Transverse colon (tissue), 4 donors: ENCODE results near the gene OCA2. TPM values are rescaled to one million over a fixed set of nuclear protein-coding genes. Genes with fewer than 3 reads are reported as not detected.

ENCODE experiments used
- DNase-seq: peaks from one replicate; pipeline ENCODE4 v3.0.0-alpha.2; 2019
- H3K27ac ChIP-seq, 4 donors: fragments of 200-600 bp; sonication (generic); 2 replicates each; pipeline ENCODE4 v1.5.1; 2016 to 2018; ENCODE audit warnings: inconsistent platforms in 4 of 4
- H3K27me3 ChIP-seq: fragments of 200-600 bp; sonication (generic); 2 replicates; pipeline ENCODE4 v1.5.1; 2017; ENCODE audit warnings: inconsistent platforms
- H3K36me3 ChIP-seq, 4 donors: fragments of 200-600 bp; sonication (generic); 2 replicates each; pipeline ENCODE4 v1.5.1; 2017 to 2019; ENCODE audit warnings: inconsistent platforms in 4 of 4
- H3K4me1 ChIP-seq, 4 donors: fragments of 200-600 bp; sonication (generic); 2 replicates each; pipeline ENCODE4 v1.5.1; 2017 to 2020; ENCODE audit warnings: inconsistent platforms in 4 of 4
- H3K4me3 ChIP-seq, 4 donors: fragments of 200-600 bp; sonication (generic); 1 replicate in 1 of 4; 2 replicates in 3 of 4; pipeline versions ENCODE4 v1.5.1 to v1.6.1; 2017 to 2019; ENCODE audit warnings: inconsistent platforms in 4 of 4
- H3K9me3 ChIP-seq, 2 donors: fragments of 200-600 bp; sonication (generic); 2 replicates each; pipeline ENCODE4 v1.5.1; 2017 to 2019; ENCODE audit warnings: inconsistent platforms in 2 of 2
- CTCF ChIP-seq, 5 experiments: fragments of 200-600 bp in 3 of 5; fragments of 450-650 bp in 2 of 5; sonication (generic) in 3 of 5; IDR thresholded peaks; 1 replicate in 2 of 5; 2 replicates in 3 of 5; pipeline ENCODE4 v1.5.1; 2016 to 2017; ENCODE audit warnings: antibody characterized with exemption in 5 of 5, inconsistent platforms in 3 of 5, mild to moderate bottlenecking in 2 of 5, moderate library complexity in 1 of 5
- EP300 ChIP-seq: sonication (generic); formaldehyde crosslinking; IDR thresholded peaks from one replicate; pipeline ENCODE4 v1.6.1; 2017; ENCODE audit warnings: antibody characterized with exemption, low read depth
- POLR2A ChIP-seq: fragments of 450-650 bp; IDR thresholded peaks from one replicate; pipeline ENCODE4 v1.6.1; 2016; ENCODE audit warnings: antibody characterized with exemption, mild to moderate bottlenecking, moderate library complexity
- POLR2AphosphoS5 ChIP-seq, 3 donors: sonication (generic); formaldehyde crosslinking; IDR thresholded peaks; one replicate each; pipeline ENCODE4 v1.6.1; 2016; ENCODE audit warnings: antibody characterized with exemption in 3 of 3
- WGBS, 2 donors: methylation state at CpG; one replicate each; pipeline ENCODE4 v1.1.5; 2018; ENCODE audit warnings: low coverage in 1 of 2; 5-methylcytosine and 5-hydroxymethylcytosine counted together
- in situ Hi-C, 4 donors: fragments of 200-750 bp; cut with MboI; loops; one replicate each; pipeline versions ENCODE4 v1.15.0 to v1.15.1; 2017; ENCODE audit warnings: low sequenced_read_pairs in 3 of 4, low pct_ligation_motif_present in 1 of 4, low pct_unique_long_range_greater_than_20kb in 1 of 4
- intact Hi-C: fragments of 100-400 bp; cut with DNase I; formaldehyde crosslinking; loops from one replicate; pipeline ENCODE4 v1.15.1; 2023; ENCODE audit warnings: low total_unique reads
- total RNA-seq, 4 donors: library from RNA; depleted of rRNA; stranded (reverse); fragments of >200 nt; gene quantifications; one replicate each; pipeline ENCODE4 v1.1.0, GENCODE V29; 2016

OCA2 gene
- total RNA-seq, 4 donors from 2014 or later = 1.4 to 1.9 TPM; not detected in 2

GRCh38 chr15:27835233-27835939 lies 263.7 kb downstream of the OCA2 start:
- Histone ChIP-seq H3K4me1 (no peaks in the 10 kb centered on the region), H3K9me3 (no peaks in the 10 kb centered on the region), H3K36me3 (no peaks in the 10 kb centered on the region), H3K4me3 (no peak overlapping the region), H3K27me3 (no peaks in the 10 kb centered on the region), H3K27ac (no peak overlapping the region)
- TF ChIP-seq EP300 (no peak), CTCF (IDR thresholded peaks at IDR 0.05) (no peak), POLR2AphosphoS5 (IDR thresholded peaks at IDR 0.05) (no peak), POLR2A (no peak)
- intact Hi-C loops = no loop called here
- DNase-seq = no peak
- in situ Hi-C loops = no loop called here
- 79 to 87% methylated on average over 4 to 13 of the region's 13 CpGs for WGBS, 2 donors

GRCh38 chr15:27834684-27835083 lies 264.4 kb downstream of the OCA2 start:
- 96 to 100% methylated on average over 1 to 10 of the region's 10 CpGs for WGBS, 2 donors
- Histone ChIP-seq H3K4me1 (no peaks in the 10 kb centered on the region), H3K36me3 (no peaks in the 10 kb centered on the region), H3K27me3 (no peaks in the 10 kb centered on the region), H3K4me3 (no peak overlapping the region), H3K9me3 (no peaks in the 10 kb centered on the region), H3K27ac (no peak overlapping the region)
- in situ Hi-C loops (no loop called here), intact Hi-C loops (no loop called here)
- TF ChIP-seq CTCF (IDR thresholded peaks at IDR 0.05) (no peak), POLR2AphosphoS5 (IDR thresholded peaks at IDR 0.05) (no peak), EP300 (no peak), POLR2A (no peak)
- DNase-seq = no peak

GRCh38 chr15:27833974-27834373 lies 265.1 kb downstream of the OCA2 start:
- no peak for DNase-seq
- in situ Hi-C loops = no loop called here
- no peak overlapping the region for H3K27ac ChIP-seq
- H3K9me3 ChIP-seq = no peaks in the 10 kb centered on the region
- no peaks in the 10 kb centered on the region for H3K36me3 ChIP-seq
- H3K27me3 ChIP-seq = no peaks in the 10 kb centered on the region
- TF ChIP-seq POLR2AphosphoS5 (IDR thresholded peaks at IDR 0.05) (no peak), EP300 (no peak), CTCF (IDR thresholded peaks at IDR 0.05) (no peak), POLR2A (no peak)
- 71% methylated on average over 2 of the region's 2 CpGs; no CpG with 5 or more reads in 1 of the 2 donors for WGBS, 2 donors
- no peaks in the 10 kb centered on the region for H3K4me1 ChIP-seq
- intact Hi-C loops = no loop called here
- H3K4me3 ChIP-seq = no peak overlapping the region

- in situ Hi-C loops = no loop called here
These were observed 265.9 kb downstream of the OCA2 start for GRCh38 chr15:27833178-27833577.

More at GRCh38 chr15:27833178-27833577, 265.9 kb downstream of the OCA2 start:
- Histone ChIP-seq H3K36me3 (no peaks in the 10 kb centered on the region), H3K4me3 (no peak overlapping the region), H3K27me3 (no peaks in the 10 kb centered on the region), H3K9me3 (no peaks in the 10 kb centered on the region), H3K27ac (no peak overlapping the region), H3K4me1 (no peaks in the 10 kb centered on the region)
- TF ChIP-seq POLR2AphosphoS5 (IDR thresholded peaks at IDR 0.05) = no peak
- TF ChIP-seq CTCF (IDR thresholded peaks at IDR 0.05) = no peak
- TF ChIP-seq POLR2A = no peak
- no peak for TF ChIP-seq EP300
- intact Hi-C loops = no loop called here
- 81 to 84% methylated on average over 4 of the region's 4 CpGs for WGBS, 2 donors
- no peak for DNase-seq
